Measurements from ENCODE around the gene SENP1.

The SENP1 gene

GRCh38 chr12:48086327-48086726, 19.6 kb downstream of the SENP1 start:
- no peak for TF ChIP-seq ZNF274 (IDR thresholded peaks at IDR 0.05; ENCODE audit: low read depth, low read length)
- no peak overlapping the region for H3K4me3 ChIP-seq (ENCODE audit: low read length)

DNA sequence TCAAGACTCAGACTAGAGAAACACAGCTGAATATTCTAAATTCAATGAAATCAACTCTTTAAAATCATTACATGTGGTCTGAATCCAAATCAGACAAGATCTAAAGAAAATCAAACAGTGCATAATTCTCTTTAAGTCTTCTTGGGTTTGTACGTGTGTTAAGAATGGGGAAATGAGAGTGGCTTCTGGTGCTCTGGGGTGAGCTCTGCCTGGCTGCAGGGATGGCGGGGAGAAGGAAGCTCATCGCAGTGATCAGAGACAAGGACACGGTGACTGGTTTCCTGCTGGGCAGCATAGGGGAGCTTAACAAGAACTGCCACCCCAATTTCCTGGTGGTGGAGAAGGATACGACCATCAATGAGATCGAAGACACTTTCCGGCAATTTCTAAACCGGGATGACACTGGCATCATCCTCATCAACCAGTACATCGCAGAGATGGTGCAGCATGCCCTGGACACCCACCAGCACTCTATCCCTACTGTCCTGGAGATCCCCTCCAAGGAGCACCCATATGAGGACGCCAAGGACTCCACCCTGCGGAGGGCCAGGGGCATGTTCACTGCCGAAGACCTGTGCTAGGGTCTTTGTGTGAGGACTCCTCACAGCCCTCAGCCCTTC, 20.9 kb downstream of the SENP1 start:
- H3K4me3 ChIP-seq (ENCODE audit: low read length), result no peak overlapping the region
- no peak for TF ChIP-seq ZNF274 (IDR thresholded peaks at IDR 0.05; ENCODE audit: low read depth, low read length)

DNA sequence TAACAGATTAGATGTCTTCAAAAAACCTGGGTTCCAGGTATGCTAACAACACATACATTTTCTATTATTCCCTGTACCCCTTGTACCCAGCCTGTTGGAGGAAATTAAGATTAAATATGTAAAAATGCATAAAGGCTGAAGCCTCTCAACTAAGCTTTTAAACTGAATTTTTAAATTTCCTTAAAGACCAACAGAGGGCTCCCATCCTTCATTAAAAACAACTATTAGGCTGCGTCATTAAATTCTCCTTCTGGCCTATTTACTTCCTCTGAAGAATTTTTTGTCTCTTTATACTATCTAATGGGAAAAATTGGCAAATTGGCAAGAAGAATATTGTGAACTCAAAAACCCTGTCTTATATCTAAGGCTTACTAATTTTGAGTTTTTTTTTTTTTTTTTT, 21.8 kb downstream of the SENP1 start:
- no peak overlapping the region for H3K4me3 ChIP-seq (ENCODE audit: low read length)
- TF ChIP-seq ZNF274 (IDR thresholded peaks at IDR 0.05; ENCODE audit: low read depth, low read length), result no peak

DNA sequence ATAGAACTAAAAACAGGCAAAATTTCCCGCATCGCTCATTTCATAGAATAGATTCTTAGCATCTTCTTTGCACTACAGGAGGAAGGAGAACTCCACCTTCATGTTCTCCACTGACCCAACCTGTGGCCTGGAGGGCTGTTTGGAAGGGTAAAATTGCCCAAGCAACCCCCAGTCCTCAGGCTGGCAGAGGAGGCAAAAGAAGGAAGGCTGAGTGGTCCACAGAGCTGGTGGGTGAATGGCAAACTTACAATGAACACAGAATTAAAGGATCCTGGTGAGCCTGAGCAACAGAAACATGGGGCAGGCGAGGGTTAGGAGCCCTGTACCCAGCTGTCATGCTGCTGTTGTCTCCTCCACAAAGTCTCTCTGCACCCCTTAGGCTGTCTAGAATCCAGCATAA, 25.1 kb downstream of the SENP1 start:
- no peak for TF ChIP-seq ZNF274 (IDR thresholded peaks at IDR 0.05; ENCODE audit: low read depth, low read length)

GRCh38 chr12:48080285-48080684, 25.6 kb downstream of the SENP1 start:
- TF ChIP-seq ZNF274 (IDR thresholded peaks at IDR 0.05; ENCODE audit: low read depth, low read length), result no peak
- H3K4me3 ChIP-seq (ENCODE audit: low read length), result no peak overlapping the region

More for the DNA sequence above, 25.1 kb downstream of the SENP1 start:
- H3K4me3 ChIP-seq (ENCODE audit: low read length), result no peak overlapping the region

GRCh38 chr12:48078901-48079300, 27.0 kb downstream of the SENP1 start:
- no peak overlapping the region for H3K4me3 ChIP-seq (ENCODE audit: low read length)
- TF ChIP-seq ZNF274 (IDR thresholded peaks at IDR 0.05; ENCODE audit: low read depth, low read length), result no peak

GRCh38 chr12:48077111-48077510, 28.8 kb downstream of the SENP1 start:
- no peak for TF ChIP-seq ZNF274 (IDR thresholded peaks at IDR 0.05; ENCODE audit: low read depth, low read length)
- H3K4me3 ChIP-seq (ENCODE audit: low read length), result no peak overlapping the region

GRCh38 chr12:48075832-48076231, 30.0 kb downstream of the SENP1 start:
- no peak for TF ChIP-seq ZNF274 (IDR thresholded peaks at IDR 0.05; ENCODE audit: low read depth, low read length)
- H3K4me3 ChIP-seq (ENCODE audit: low read length), result no peak overlapping the region

- H3K4me3 ChIP-seq (ENCODE audit: low read length), result no peak overlapping the region
- no peak for TF ChIP-seq ZNF274 (IDR thresholded peaks at IDR 0.05; ENCODE audit: low read depth, low read length)
Observed at GRCh38 chr12:48074266-48074665, 31.6 kb downstream of the SENP1 start.

- no peak for TF ChIP-seq ZNF274 (IDR thresholded peaks at IDR 0.05; ENCODE audit: low read depth, low read length)
- no peak overlapping the region for H3K4me3 ChIP-seq (ENCODE audit: low read length)
Observed at GRCh38 chr12:48072266-48072665, 33.6 kb downstream of the SENP1 start.

- no peak overlapping the region for H3K4me3 ChIP-seq (ENCODE audit: low read length)
Observed at GRCh38 chr12:48071808-48072207, 34.1 kb downstream of the SENP1 start.

GRCh38 chr12:48070731-48071130, 35.1 kb downstream of the SENP1 start:
- H3K4me3 ChIP-seq (ENCODE audit: low read length), result no peak overlapping the region
- TF ChIP-seq ZNF274 (IDR thresholded peaks at IDR 0.05; ENCODE audit: low read depth, low read length), result no peak

More at GRCh38 chr12:48071808-48072207, 34.1 kb downstream of the SENP1 start:
- TF ChIP-seq ZNF274 (IDR thresholded peaks at IDR 0.05; ENCODE audit: low read depth, low read length), result no peak

- no peak overlapping the region for H3K4me3 ChIP-seq (ENCODE audit: low read length)
- no peak for TF ChIP-seq ZNF274 (IDR thresholded peaks at IDR 0.05; ENCODE audit: low read depth, low read length)
Observed at GRCh38 chr12:48070033-48070432, 35.8 kb downstream of the SENP1 start.

DNA sequence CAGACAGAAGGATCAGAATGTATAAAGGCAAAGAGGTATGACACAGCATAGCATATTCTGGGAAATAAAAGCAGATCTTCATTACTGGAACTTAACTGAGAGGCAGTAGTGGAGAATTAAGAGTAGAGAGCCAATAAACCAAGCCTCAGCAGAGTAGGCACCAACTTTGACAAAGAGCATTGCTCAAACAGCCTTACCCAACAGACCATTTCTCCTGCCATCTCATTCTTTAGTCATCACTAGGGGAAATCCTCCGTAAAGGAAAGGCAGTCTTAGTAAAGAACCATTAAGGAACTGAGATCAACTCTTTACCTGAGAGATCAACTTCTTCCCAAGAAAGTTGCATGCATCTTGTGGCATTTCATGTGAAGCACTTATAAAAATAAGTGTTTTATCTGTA, 36.6 kb downstream of the SENP1 start:
- TF ChIP-seq ZNF274 (IDR thresholded peaks at IDR 0.05; ENCODE audit: low read depth, low read length), result no peak
- no peak overlapping the region for H3K4me3 ChIP-seq (ENCODE audit: low read length)

GRCh38 chr12:48068457-48068856, 37.4 kb downstream of the SENP1 start:
- no peak for TF ChIP-seq ZNF274 (IDR thresholded peaks at IDR 0.05; ENCODE audit: low read depth, low read length)
- no peak overlapping the region for H3K4me3 ChIP-seq (ENCODE audit: low read length)
